ENCODE measurements around the gene NGEF.

Gene NGEF

GRCh38 chr2:232960862-232961261 lies 52.2 kb downstream of the NGEF start:
- no peak for DNase-seq

- DNase-seq: no peak
Measured at GRCh38 chr2:232959139-232959538, 53.9 kb downstream of the NGEF start.

DNA sequence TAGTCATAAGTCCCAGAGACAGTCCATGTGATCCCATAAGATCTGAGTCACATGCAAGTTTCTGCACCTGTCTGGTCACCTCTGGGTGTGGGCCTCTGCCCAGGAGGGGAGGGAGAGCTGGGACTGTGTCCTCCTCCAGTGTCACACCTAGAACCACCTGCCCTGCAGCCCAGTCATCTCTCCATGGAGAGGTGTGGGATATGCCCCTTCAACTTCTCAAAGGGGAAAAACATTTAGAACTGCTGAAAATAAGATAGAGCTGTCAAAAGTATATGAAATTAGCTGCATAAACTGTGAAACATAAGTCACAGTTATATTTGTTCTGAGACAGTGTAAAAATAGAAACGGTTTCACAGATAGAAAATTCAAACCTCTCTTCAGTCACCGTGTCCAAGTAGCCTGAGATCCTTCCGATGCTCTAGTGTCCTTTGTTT lies 55.4 kb downstream of the NGEF start:
- DNase-seq: no peak

DNA sequence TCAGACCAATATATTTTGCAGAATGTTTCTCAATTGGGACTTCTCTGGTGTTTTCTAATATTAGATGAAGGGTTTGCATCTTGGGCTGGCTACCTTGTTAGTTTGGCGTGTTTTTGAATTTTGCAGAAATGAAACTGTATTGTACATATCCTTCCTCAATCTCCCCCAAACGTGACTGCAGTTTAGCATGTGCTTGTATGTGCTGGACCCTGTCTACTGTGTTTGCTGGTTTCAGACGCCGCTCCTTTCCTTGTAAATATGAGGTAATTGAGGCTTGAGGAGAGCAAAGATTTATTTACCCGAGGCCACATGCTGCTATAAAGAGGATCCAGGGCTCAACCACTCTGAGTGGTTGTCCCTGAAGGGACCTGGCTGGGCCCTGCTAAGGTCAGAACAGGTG lies 57.2 kb downstream of the NGEF start:
- no peak for DNase-seq

DNA sequence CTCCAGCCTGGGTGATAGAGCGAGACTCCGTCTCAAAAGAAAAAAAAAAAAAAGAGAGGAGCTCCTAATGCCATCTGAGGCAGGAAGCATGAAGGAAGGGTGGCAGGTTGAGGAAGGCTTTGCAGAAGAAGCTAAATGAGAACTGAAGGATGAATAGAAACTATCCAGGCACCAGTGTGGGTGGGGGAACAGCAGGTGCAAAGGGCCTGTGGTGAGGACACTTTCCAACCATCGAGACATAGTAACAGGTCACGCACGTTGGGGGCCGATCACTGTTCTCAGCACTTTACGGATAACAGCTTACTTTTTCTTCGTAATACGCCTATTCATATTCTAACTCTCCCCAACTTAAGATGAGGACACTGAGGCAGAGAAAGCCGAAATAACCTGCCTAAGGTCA lies 58.4 kb downstream of the NGEF start:
- no peak for DNase-seq

- DNase-seq: peak; percentile 72
Measured at GRCh38 chr2:232951891-232952290, 61.2 kb downstream of the NGEF start.

- no peak for DNase-seq
Measured at GRCh38 chr2:232951181-232951580, 61.9 kb downstream of the NGEF start.

- DNase-seq: no peak
Measured at GRCh38 chr2:232950751-232951150, 62.3 kb downstream of the NGEF start.

DNA sequence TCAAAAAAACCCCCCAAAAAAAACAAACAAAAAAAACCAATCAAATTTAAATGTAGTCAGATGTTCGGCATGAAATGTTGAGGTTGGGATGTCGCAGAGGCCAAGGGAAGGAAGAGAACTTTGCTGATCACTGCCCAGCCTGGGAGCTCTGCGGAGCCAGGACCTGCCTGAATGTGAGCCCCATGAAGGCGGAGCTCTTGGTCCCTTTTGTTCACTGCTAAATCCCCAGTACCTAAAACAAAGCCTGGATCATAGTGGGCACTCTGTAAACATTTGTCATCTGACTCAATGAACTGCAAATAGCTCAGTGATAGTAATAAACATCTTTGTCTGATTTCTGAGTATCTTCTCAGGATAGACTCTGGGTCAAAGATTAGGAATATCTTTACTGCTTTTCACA lies 64.0 kb downstream of the NGEF start:
- no peak for DNase-seq

DNA sequence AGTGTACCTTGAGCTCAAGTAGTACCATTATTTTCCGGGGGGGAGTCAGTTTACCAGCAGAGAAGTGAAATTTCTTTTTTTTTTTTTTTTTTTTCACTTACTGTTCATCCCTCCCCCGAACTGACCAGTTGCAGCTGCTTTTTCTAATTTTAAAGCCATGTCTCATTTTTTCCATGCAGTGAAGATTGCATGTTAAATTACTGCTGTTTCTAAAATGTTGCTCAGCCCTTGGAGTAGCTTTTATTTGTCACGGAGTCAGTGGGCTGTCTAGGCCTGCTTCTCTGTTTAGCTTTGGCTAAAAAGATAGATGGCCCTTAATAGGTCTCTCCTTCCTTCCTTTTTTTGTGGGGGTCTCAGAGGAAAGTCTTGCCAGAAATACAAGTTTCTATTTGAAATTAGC lies 70.2 kb downstream of the NGEF start:
- no peak for DNase-seq

DNA sequence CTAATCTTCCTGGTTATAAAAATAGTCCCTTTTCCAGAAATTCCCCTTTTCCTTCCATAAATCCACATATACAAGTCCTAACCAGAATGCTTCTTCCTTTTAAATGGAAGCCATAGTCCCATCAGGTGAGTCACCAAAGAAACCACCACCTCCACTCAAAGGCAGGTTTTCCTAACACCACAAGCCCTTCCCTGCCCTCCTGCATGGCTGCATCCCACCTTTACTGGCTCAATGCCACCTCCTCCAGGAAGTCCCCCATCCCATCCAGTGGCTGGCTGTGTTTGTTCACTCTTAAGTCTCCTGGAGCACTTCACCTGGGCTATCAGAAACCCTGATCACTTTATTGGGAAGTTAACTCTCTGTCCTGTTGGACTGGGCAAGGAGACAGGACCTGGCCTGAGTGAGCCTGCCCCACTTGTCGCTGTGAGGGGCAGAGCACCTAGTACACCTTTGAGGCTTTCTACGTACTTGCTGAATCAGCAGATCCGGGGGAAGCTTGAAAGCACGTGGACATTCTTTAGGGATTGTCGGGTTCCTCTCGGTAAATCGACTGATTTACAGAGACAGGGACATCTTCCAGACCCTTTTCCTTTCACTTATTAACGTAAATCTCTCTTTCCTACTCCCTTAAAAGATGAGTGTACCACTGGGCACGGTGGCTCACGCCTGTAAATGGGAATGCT lies 71.0 kb downstream of the NGEF start:
- DNase-seq: no peak

DNA sequence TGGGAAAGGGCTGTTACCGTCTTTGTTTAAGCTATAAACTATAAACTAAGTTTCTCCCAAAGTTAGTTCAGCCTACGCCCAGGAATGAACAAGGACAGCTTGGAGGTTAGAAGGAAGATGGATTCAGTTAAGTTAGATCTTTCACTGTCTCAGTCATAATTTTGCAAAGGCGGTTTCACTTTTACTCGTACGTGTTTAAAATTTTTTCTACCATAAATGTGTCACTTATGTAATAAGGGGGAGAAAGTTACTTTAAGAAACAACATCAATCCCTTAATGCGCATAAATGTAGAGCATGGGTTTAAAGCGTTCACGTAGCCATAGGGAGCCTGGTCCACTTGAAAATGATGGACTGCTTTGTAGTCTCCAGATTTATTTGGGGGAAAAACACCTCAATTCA lies 71.7 kb downstream of the NGEF start:
- no peak for DNase-seq

GRCh38 chr2:232940724-232941123 lies 72.3 kb downstream of the NGEF start:
- no peak for DNase-seq

GRCh38 chr2:232937278-232937906 lies 75.7 kb downstream of the NGEF start:
- DNase-seq: peak; percentile 83

DNA sequence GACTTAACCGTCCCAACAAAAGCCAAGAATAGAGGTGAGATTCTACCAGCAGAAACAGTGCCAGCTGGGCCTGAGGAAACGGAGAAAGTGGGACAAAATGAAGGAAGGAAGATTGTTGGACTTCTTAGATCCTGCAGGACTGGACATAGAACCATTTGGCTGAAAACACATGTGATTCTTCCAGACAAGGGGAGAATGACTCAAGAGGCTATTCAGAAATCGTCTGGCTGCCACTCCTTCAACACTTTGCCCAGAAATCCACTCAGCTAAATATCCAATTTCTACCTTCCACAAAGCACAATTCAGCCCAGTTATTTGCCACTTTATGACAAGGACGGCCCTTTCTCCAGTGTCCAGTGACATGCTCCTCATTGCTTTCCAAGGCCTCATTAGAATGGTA lies 81.4 kb downstream of the NGEF start:
- DNase-seq: no peak

DNA sequence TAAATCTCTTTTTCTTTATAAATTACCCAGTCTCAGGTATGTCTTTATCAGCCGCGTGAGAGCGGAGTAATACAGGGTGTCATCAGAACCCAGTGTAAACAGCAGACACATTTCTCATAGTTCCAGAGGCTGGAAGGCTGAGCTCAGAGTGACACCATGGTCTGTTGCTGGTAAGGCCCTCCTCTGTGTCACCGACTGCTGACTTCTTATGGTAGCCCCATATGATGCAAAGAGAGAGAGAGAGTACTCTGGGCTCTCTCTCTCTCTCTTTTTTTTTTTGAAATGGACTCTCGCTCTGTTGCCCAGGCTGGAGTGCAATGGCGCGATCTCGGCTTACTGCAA lies 83.0 kb downstream of the NGEF start:
- no peak for DNase-seq

DNA sequence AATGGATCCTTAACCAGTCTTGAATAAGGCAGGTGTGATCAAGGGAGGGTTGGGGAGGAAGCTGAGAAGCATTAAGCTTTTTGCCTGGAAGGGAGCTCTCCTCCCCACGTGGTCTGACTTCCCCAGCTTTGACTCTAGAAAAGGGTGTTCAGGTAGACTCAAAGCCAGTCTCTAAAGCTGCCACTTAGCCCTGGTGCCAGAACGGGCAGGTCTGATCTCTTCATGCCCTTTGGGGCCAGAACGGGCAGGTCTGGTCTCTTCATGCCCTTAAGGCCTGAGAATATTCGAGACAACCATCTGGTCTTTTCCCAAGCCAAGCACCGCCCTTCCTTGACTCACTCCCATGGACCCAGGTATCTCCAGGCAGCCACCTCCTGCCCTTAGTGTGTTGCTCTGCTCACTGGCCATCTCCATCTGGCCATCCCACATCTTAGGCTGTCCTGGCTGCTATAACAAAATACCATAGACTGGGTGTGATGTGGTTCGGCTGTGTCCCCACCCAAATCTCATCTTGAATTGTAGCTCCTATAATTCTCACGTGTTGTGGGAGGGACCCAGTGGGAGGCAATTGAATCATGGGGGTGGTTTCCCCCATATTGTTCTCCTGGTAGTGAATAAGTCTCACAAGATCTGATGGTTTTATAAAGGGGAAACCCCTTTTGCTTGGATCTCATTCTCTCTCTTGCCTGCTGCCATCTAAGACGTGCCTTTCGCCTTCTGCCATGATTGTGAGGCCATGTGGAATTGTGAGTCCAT lies 83.6 kb downstream of the NGEF start:
- no peak for DNase-seq

- no peak for DNase-seq
Measured at GRCh38 chr2:232928551-232929302, 84.3 kb downstream of the NGEF start.

DNA sequence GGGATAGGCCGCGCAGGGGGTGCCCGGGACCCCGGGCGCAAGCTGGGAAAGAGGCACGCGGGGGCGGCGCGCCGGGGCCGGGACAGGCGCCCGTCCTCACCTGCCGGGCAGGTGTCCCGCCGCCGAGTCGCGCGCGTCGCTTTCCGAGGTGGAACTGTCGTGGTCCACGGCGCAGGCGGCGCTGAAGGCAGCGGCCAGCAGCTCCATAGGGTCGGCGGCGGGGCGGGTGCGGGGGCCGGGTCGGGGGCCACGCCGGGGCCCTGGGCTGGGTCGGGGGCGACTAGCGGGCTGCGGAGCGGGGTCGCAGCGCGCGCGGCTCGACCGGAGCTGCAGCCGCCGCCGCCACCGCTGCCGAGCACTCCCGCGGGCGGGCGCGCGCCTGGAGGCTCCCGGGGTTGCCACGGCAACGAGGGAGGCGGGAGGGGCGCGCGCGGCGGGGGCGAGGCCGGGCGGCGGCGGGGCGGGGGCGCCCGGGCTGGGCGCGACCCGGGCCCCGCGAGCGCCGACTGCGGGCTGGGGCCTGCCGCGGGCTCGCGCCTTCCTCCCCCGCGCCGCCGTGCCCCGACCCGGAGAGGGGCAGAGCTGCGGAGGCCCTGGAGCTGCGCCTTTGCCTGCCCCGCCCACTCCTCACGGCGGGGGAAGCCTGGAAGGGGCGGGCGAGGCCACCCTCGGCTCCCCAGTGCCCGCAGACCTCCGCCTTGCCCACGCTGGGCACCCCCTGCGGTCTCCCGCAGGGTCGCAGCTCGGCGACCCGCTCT lies 85.1 kb downstream of the NGEF start:
- no peak for DNase-seq

DNA sequence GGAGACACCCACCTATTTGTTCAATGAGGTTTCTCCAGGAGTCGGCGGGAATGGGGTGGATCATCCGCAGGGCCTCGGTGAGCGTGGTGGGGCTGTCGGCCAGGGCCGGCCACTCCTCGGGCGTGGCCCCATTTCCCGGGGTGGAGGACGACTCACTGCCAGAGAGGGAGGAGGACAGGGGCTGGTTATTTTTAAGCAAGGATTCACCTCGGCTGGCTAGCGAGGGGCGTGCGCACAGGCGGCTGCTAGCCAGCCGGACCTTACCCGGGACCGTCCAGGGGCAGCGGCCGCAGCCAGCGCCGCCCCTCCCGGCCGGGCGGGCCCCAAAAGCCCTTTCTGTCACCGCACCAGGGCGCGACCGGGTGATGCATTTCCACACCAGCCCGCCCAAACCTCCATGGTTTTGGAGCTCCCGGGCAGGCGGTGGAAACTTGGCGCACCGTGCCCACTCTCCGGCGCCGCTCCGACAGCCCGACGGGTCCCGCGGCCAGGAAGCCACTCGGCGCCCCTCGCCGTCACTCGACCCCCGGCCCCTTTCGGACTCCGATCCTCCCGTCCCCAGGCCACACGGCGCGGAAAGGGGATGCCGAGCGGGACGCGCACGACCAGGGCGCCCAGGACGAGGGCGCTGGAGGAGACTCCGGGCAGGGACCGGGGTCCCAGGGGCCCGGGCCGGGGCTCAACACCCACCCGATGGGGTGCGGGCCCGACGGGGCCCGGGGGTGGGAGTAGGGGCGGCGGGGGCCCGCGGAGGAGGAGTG lies 85.8 kb downstream of the NGEF start:
- no peak for DNase-seq

GRCh38 chr2:232926431-232926939 lies 86.6 kb downstream of the NGEF start:
- DNase-seq: no peak

DNA sequence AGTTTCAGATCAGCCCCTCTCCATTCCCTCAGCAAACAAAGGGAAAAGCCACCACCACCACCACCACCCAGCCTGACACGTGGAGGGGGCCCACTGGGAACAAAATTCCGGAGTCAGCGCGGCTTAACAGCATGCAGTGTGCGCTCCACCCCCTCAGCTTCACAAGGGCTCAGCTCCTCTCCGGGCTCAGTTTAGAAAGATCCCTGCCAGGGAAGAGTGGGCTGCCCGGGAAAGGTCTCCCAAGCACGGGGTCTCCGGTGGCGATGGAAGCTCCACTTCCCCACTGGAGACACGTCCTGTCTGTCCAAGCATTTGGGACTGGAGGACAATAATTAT lies 87.3 kb downstream of the NGEF start:
- DNase-seq: no peak
